GM21528 (cell line): ENCODE results near the gene PDZD4.

Source experiments
- ATAC-seq: cut with Tn5 transposase; IDR thresholded peaks from one replicate; pipeline ENCODE4 v1.9.1; 2021; ENCODE audit warnings: mild to moderate bottlenecking, moderate library complexity; ENCODE audit not compliant: unreplicated experiment, low FRiP score

PDZD4 gene

GRCh38 chrX:153867671-153868070 lies 37.3 kb upstream of the PDZD4 start:
- no peak for ATAC-seq

- ATAC-seq = no peak
Measured at GRCh38 chrX:153867139-153867538, 36.8 kb upstream of the PDZD4 start.

- no peak for ATAC-seq
Measured at GRCh38 chrX:153866302-153867019, 36.1 kb upstream of the PDZD4 start.

- no peak for ATAC-seq
Measured at GRCh38 chrX:153865685-153866084, 35.3 kb upstream of the PDZD4 start.

GRCh38 chrX:153865321-153865580 lies 34.9 kb upstream of the PDZD4 start:
- no peak for ATAC-seq

GRCh38 chrX:153864561-153865320 lies 34.4 kb upstream of the PDZD4 start:
- no peak for ATAC-seq

GRCh38 chrX:153864101-153864500 lies 33.8 kb upstream of the PDZD4 start:
- no peak for ATAC-seq

- no peak for ATAC-seq
Measured at GRCh38 chrX:153863251-153863991, 33.1 kb upstream of the PDZD4 start.

GRCh38 chrX:153862369-153863250 lies 32.3 kb upstream of the PDZD4 start:
- no peak for ATAC-seq

- ATAC-seq = no peak
Measured at GRCh38 chrX:153861733-153862310, 31.5 kb upstream of the PDZD4 start.

GRCh38 chrX:153861151-153861550 lies 30.8 kb upstream of the PDZD4 start:
- ATAC-seq = no peak

GRCh38 chrX:153857348-153857903 lies 27.1 kb upstream of the PDZD4 start:
- ATAC-seq = no peak

GRCh38 chrX:153854702-153855101 lies 24.4 kb upstream of the PDZD4 start:
- no peak for ATAC-seq

GRCh38 chrX:153853902-153854267 lies 23.5 kb upstream of the PDZD4 start:
- ATAC-seq = no peak

GRCh38 chrX:153853180-153853901 lies 23.0 kb upstream of the PDZD4 start:
- ATAC-seq = no peak

GRCh38 chrX:153851981-153852380 lies 21.6 kb upstream of the PDZD4 start:
- no peak for ATAC-seq

- ATAC-seq = no peak
Measured at GRCh38 chrX:153848325-153848724, 18.0 kb upstream of the PDZD4 start.

- no peak for ATAC-seq
Measured at GRCh38 chrX:153845842-153846241, 15.5 kb upstream of the PDZD4 start.

- no peak for ATAC-seq
Measured at GRCh38 chrX:153845195-153845594, 14.9 kb upstream of the PDZD4 start.
